Fibroblast of villous mesenchyme (primary cell): ENCODE data around the gene ASCL3. TPM values are rescaled to one million over a fixed set of nuclear protein-coding genes. Genes with fewer than 3 reads are reported as not detected.
"Not testable (repeated sequence)": the region's sequence is repeated elsewhere in the genome, so short reads cannot be mapped to it uniquely, and the experiment has no call there.

Source experiments
- DNase-seq: peaks from one replicate; pipeline ENCODE4 v3.0.0-alpha.2; 2010; ENCODE audit warnings: low read depth
- H3K4me3 ChIP-seq: 2 replicates; pipeline ENCODE4 v1.5.1; 2011; ENCODE audit warnings: low read depth, mild to moderate bottlenecking, low read length
- CTCF ChIP-seq: IDR thresholded peaks from 2 replicates; pipeline ENCODE4 v1.5.1; 2012; ENCODE audit warnings: low read depth, mild to moderate bottlenecking, low read length; ENCODE audit not compliant: insufficient read depth
- total RNA-seq: library from RNA; depleted of rRNA; stranded (reverse); fragments of >200 nt; gene quantifications from 2 replicates; pipeline ENCODE4 v1.2.3, GENCODE V29; 2012

ASCL3 gene
- total RNA-seq, 1 donor = not detected

GRCh38 chr11:8947230-8947943, 4.6 kb upstream of the ASCL3 start:
- TF ChIP-seq CTCF = no peak
- no peak overlapping the region for H3K4me3 ChIP-seq
- peak; percentile 88 for DNase-seq

- DNase-seq = no peak
- no peak for TF ChIP-seq CTCF
- no peak overlapping the region for H3K4me3 ChIP-seq
These were observed 1.3 kb downstream of the ASCL3 start for GRCh38 chr11:8941341-8942103.

DNA sequence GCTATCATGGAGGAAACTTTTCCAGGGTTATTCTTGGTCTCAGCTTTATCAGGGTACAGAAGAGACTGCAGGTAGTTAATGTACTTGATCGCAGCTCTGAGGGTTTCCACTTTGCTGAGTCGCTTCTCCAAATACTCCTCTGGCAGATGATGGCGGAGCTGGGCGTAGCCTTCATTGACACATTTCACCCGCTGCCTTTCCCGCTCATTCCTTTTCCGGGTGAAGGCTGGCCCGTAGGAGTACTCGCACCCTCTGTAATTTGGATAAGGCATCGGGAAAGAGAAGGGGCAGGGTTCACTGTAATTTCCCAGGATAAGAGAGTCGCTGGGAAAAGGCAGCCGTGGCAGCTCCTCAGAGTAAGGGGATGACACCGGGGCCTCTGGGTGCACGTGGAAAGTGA, 5.2 kb downstream of the ASCL3 start:
- no peak for DNase-seq
- TF ChIP-seq CTCF = no peak
- H3K4me3 ChIP-seq = no peak overlapping the region

DNA sequence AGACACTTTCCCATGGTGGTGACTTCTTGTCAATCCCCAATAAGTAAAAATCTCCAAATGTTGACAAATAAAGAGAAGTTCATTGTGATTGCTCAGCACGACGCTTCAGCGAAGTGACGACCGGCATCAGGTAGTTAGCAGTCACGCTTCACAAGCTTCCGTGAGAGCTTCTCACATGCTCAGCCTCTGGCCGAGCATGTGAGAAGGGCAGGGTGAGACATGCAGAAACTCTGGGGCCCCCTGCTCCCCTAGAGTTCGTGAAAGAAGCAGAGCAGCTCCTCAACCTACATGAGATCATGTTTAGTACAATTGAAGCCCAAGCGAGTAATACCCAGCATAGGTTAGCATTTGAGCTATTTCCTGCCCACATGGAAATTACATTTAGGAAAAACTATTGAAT, 5.7 kb downstream of the ASCL3 start:
- TF ChIP-seq CTCF = no peak
- DNase-seq = no peak
- no peak overlapping the region for H3K4me3 ChIP-seq

DNA sequence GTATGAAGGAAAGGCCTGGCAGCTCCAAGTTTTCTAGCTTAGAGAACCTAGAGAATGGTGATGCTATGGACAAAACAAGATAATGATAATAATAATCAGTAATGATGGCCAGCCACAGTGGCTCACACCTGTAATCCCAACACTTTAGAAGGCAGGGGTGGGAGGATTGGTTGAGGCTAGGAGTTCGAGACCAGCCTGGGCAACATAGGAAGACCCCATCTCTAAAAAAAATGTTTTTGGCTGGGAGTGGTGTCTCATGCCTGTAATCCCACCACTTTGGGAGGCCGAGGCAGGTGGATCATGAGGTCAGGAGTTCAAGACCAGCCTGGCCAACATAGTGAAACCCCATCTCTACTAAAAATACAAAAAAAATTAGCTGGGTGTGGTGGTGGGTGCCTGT, 7.0 kb downstream of the ASCL3 start:
- DNase-seq, H3K4me3 ChIP-seq: not testable (repeated sequence)

GRCh38 chr11:8934742-8935488, 7.9 kb downstream of the ASCL3 start:
- H3K4me3 ChIP-seq = peak overlapping the region; percentile 18
- TF ChIP-seq CTCF = no peak
- DNase-seq = peak; percentile 94

GRCh38 chr11:8933931-8934330, 8.9 kb downstream of the ASCL3 start:
- DNase-seq = no peak
- no peak overlapping the region for H3K4me3 ChIP-seq
- no peak for TF ChIP-seq CTCF
